Measurements from ENCODE around the gene PTPRK.

DNA sequence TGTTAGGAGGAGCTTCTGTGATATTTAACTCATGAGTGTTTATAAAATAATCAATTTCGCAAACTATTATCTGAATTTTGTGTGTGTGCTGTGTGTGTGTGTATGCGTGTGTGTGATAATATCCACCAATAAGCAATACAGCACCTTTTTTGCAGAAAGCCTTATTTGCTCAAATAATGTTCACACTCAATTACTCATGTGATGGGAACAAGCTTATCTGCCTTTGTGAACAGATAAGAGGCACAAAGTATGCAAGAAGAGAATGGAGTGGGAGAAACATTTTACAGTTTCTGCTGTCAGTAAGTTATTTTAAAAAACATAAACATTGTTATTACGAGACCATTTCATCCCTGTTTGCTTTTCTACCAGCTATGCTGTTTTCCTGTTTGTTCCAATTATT, 36.7 kb upstream of the PTPRK start:
- TF ChIP-seq ARNTL (CRISPR knock-in tag; IDR thresholded peaks at IDR 0.05; ENCODE audit: borderline replicate concordance, low read depth) (no peak), BACH2 (CRISPR knock-in tag; IDR thresholded peaks at IDR 0.05; ENCODE audit: borderline replicate concordance) (no peak), ZC3H10 (CRISPR knock-in tag; IDR thresholded peaks at IDR 0.05) (no peak), PPARA (CRISPR knock-in tag; IDR thresholded peaks at IDR 0.05; ENCODE audit: borderline replicate concordance) (no peak)
- TF ChIP-seq, protein P1, sequence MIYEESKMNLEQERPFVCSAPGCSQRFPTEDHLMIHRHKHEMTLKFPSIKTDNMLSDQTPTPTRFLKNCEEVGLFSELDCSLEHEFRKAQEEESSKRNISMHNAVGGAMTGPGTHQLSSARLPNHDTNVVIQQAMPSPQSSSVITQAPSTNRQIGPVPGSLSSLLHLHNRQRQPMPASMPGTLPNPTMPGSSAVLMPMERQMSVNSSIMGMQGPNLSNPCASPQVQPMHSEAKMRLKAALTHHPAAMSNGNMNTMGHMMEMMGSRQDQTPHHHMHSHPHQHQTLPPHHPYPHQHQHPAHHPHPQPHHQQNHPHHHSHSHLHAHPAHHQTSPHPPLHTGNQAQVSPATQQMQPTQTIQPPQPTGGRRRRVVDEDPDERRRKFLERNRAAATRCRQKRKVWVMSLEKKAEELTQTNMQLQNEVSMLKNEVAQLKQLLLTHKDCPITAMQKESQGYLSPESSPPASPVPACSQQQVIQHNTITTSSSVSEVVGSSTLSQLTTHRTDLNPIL (CRISPR knock-in tag; IDR thresholded peaks at IDR 0.05; ENCODE audit: low read depth) = no peak

All from SK-N-SH treated with all-trans-retinoic acid at 6 μM for 48 hours (cell line).